Fibroblast of the aortic adventitia (primary cell): ENCODE results near the gene KHNYN. TPM values are rescaled to one million over a fixed set of nuclear protein-coding genes. Genes with fewer than 3 reads are reported as not detected.
"Not testable (repeated sequence)": the region's sequence is repeated elsewhere in the genome, so short reads cannot be mapped to it uniquely, and the experiment has no call there.

ENCODE experiments used
- DNase-seq: peaks from one replicate; pipeline ENCODE4 v3.0.0-alpha.2; 2010; ENCODE audit warnings: low read depth
- H3K4me3 ChIP-seq: 2 replicates; pipeline ENCODE4 v1.5.1; 2011; ENCODE audit warnings: low read depth, mild to moderate bottlenecking, control low read depth, low read length, moderate library complexity
- total RNA-seq: library from RNA; depleted of rRNA; stranded (reverse); fragments of >200 nt; gene quantifications from 2 replicates; pipeline ENCODE4 v1.2.3, GENCODE V29; 2012; ENCODE audit warnings: low replicate concordance
- TF ChIP-seq, protein P1 (sequence below): IDR thresholded peaks from 2 replicates; pipeline ENCODE4 v1.5.1; 2011; ENCODE audit warnings: mild to moderate bottlenecking, low read length, control low read depth, inconsistent platforms; ENCODE audit not compliant: insufficient read depth

Gene KHNYN
- total RNA-seq, 1 donor: 39.8 TPM

GRCh38 chr14:24439830-24440605, 10.3 kb downstream of the KHNYN start:
- DNase-seq: peak; percentile 31
- no peak overlapping the region for H3K4me3 ChIP-seq
- TF ChIP-seq, protein P1, sequence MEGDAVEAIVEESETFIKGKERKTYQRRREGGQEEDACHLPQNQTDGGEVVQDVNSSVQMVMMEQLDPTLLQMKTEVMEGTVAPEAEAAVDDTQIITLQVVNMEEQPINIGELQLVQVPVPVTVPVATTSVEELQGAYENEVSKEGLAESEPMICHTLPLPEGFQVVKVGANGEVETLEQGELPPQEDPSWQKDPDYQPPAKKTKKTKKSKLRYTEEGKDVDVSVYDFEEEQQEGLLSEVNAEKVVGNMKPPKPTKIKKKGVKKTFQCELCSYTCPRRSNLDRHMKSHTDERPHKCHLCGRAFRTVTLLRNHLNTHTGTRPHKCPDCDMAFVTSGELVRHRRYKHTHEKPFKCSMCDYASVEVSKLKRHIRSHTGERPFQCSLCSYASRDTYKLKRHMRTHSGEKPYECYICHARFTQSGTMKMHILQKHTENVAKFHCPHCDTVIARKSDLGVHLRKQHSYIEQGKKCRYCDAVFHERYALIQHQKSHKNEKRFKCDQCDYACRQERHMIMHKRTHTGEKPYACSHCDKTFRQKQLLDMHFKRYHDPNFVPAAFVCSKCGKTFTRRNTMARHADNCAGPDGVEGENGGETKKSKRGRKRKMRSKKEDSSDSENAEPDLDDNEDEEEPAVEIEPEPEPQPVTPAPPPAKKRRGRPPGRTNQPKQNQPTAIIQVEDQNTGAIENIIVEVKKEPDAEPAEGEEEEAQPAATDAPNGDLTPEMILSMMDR: no peak

DNA sequence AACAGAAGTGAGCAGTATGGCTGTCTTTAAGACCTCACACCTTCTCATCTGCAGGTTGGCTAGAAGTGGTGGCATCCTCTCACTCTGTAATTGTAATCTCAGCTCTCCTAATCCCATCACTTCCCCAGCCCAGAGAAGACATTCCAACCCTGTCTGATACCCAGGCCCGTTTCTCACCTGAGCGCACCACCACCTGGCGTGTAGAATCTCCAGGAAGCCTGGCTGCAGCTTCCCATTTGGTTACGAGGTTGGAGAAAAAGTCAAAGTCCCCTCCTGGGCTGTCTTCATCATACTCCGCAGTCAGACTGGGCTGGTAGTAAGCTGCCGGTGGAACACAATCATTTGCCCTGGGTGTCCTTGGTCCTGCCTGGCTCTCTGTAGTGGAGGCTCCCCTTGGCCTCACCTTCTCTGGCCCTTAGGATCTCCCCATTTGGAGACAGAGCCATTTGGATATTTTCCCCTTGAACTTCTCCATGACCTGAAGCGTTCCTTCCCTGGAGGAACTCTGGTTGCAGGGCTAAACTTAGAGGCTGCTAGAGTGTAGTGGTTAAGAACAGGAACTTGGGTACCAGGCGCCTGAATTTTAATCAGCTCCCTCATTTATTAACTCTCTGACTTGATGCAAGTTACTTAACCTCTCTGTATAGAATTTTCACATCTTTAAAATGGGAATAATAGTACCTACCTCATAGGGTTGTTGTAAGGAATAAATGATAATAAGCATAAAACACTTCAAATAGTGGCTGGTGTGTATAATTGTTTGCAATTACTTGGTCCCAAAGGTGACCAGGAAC, 11.0 kb downstream of the KHNYN start:
- TF ChIP-seq, protein P1: no peak
- no peak for DNase-seq
- H3K4me3 ChIP-seq: peak overlapping the region; percentile 96

- no peak for DNase-seq
- H3K4me3 ChIP-seq: peak overlapping the region; percentile 96
- TF ChIP-seq, protein P1: no peak
These were observed 11.7 kb downstream of the KHNYN start for GRCh38 chr14:24441485-24441884.

GRCh38 chr14:24441904-24442239, 12.1 kb downstream of the KHNYN start:
- TF ChIP-seq, protein P1: no peak
- peak overlapping the region; percentile 96 for H3K4me3 ChIP-seq
- no peak for DNase-seq

DNA sequence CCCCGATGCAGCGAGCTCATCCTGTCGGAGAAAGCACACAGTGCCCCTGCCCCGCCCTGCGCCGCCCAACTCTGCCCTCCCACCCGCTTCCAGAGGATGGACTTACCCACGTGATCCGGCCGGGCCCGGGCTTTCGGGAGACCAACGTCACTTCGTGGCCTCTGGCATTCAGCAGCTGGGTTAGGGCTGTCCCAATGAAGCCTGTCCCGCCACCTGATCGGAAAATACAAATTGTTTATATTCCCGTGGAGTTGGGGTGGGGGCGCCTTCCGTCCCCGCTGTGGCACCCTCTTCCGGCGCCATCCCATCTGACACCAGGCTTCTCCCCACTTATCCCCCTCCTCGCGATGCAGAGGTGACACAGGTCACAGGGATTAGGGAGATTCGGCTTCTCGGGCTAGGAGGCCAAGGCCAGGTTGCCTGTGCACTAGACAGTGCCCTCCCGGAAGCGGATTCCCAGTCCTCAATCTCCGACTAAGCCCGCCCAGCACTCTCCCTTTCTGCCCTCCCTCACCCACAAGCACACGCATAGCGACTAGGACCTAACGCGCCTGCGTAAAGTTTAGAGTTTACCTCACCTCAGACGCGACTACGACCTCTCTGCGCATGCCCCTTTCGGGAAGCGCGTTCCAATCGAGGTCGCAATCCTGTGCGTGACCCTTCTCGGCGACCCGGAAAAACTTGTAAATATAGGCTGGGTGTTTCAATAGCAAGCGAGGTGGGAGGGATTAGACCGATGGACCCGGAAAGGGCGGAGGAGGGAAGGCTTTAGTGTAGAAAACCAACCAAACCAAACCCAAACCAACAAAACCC, 12.7 kb downstream of the KHNYN start, which contains the start of gene SDR39U1:
TSS of gene SDR39U1 (minus strand) at position 537 of the 813 bp plus-strand sequence. CDS start at position 530, 7 bp downstream.
- TF ChIP-seq, protein P1: no peak
- peak within 1 kb of the TSS; percentile 96 for H3K4me3 ChIP-seq
- peak; percentile 100 for DNase-seq

- DNase-seq: no peak
- TF ChIP-seq, protein P1: no peak
- peak overlapping the region; percentile 82 for H3K4me3 ChIP-seq
These were observed 13.4 kb downstream of the KHNYN start for GRCh38 chr14:24443053-24443665.

DNA sequence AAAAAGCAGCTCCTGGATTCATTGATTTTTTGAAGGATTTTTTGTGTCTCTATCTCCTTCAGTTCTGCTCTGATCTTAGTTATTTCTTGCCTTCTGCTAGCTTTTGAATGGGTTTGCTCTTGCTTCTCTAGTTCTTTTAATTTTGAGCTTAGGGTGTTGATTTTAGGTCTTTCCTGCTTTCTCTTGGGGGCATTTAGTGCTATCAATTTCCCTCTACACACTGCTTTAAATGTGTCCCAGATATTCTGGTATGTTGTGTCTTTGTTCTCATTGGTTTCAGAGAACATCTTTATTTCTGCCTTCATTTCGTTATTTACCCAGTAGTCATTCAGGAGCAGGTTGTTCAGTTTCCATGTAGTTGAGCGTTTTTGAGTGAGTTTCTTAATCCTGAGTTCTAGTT, 21.1 kb downstream of the KHNYN start:
- H3K4me3 ChIP-seq, DNase-seq: not testable (repeated sequence)
